SH-SY5Y (cell line): ENCODE data around the gene SNPH.

Source experiments
- GATA2 ChIP-seq: IDR thresholded peaks from 2 replicates; pipeline ENCODE4 v1.6.1; 2011; ENCODE audit warnings: mild to moderate bottlenecking, low read depth, low read length
- GATA3 ChIP-seq: IDR thresholded peaks from 2 replicates; pipeline ENCODE4 v1.6.1; 2011; ENCODE audit warnings: low read depth, mild to moderate bottlenecking, low read length, moderate library complexity

GRCh38 chr20:1277529-1278322 lies 11.6 kb downstream of the SNPH start:
- TF ChIP-seq GATA2 (no peak), GATA3 (no peak)
